Neural cell (in vitro differentiated cells): ENCODE results near the gene RPL13A. TPM values are rescaled to one million over a fixed set of nuclear protein-coding genes. Genes with fewer than 3 reads are reported as not detected.

Experiments used
- H2AFZ ChIP-seq: fragments of 200-600, 300-800 bp; sonication (generic), shearing (Covaris generic); 2 replicates; pipeline ENCODE4 v1.6.0; 2014; ENCODE audit warnings: low read depth, mild to moderate bottlenecking, antibody characterized with exemption, low read length, moderate library complexity
- H3F3A ChIP-seq: fragments of 200-600 bp; shearing (Covaris generic); 2 replicates; pipeline ENCODE4 v1.6.1; 2016; ENCODE audit warnings: mild to moderate bottlenecking, moderate library complexity, mixed read lengths, antibody characterized with exemption, low read length; ENCODE audit not compliant: insufficient read depth, poor library complexity, severe bottlenecking
- H3K27ac ChIP-seq: fragments of 200-600, 300-800 bp; sonication (generic), shearing (Covaris generic); 2 replicates; pipeline ENCODE4 v1.5.1; 2014; ENCODE audit warnings: mild to moderate bottlenecking, low read length, moderate library complexity
- H3K27me3 ChIP-seq: fragments of 300-800, 200-600 bp; sonication (generic), shearing (Covaris generic); 2 replicates; pipeline ENCODE4 v1.6.0; 2014; ENCODE audit warnings: mild to moderate bottlenecking, low read depth, low read length, moderate library complexity; ENCODE audit not compliant: insufficient read depth
- H3K36me3 ChIP-seq: fragments of 300-800, 200-600 bp; sonication (generic), shearing (Covaris generic); 2 replicates; pipeline ENCODE4 v1.5.1; 2014; ENCODE audit warnings: mild to moderate bottlenecking, antibody characterized with exemption, low read length, moderate library complexity; ENCODE audit not compliant: insufficient read depth
- H3K4me2 ChIP-seq: fragments of 300-800, 200-600 bp; sonication (generic), shearing (Covaris generic); 2 replicates; pipeline ENCODE4 v1.6.0; 2014; ENCODE audit warnings: mild to moderate bottlenecking, low read length
- H3K4me3 ChIP-seq: fragments of 300-800, 200-600 bp; sonication (generic), shearing (Covaris generic); 2 replicates; pipeline ENCODE4 v1.5.1; 2014; ENCODE audit warnings: mild to moderate bottlenecking, low read length, moderate library complexity
- H3K79me2 ChIP-seq: fragments of 200-600 bp; shearing (Covaris generic); replicated peaks from 2 replicates; pipeline ENCODE4 v1.6.0; 2014; ENCODE audit warnings: mild to moderate bottlenecking, low read length, moderate library complexity; ENCODE audit not compliant: insufficient read depth
- H3K9ac ChIP-seq: fragments of 300-800, 200-600 bp; sonication (generic), shearing (Covaris generic); 2 replicates; pipeline ENCODE4 v1.6.1; 2016; ENCODE audit warnings: mild to moderate bottlenecking, low read length, mixed read lengths
- H3K9me2 ChIP-seq: fragments of 200-600 bp; shearing (Covaris generic); 2 replicates; pipeline ENCODE4 v1.6.1; 2016; ENCODE audit warnings: mild to moderate bottlenecking, low read length, mixed read lengths; ENCODE audit not compliant: insufficient read depth
- H3K9me3 ChIP-seq: fragments of 200-600, 300-800 bp; sonication (generic), shearing (Covaris generic); 2 replicates; pipeline ENCODE4 v1.6.1; 2016; ENCODE audit warnings: mild to moderate bottlenecking, mixed run types, low read length, moderate library complexity, mixed read lengths
- H4K20me1 ChIP-seq: fragments of 200-600 bp; shearing (Covaris generic); 2 replicates; pipeline ENCODE4 v1.6.1; 2016; ENCODE audit warnings: mild to moderate bottlenecking, mixed run types; ENCODE audit not compliant: insufficient read depth
- CTCF ChIP-seq: fragments of 450-650 bp; IDR thresholded peaks from 2 replicates; pipeline ENCODE4 v1.5.1; 2014; ENCODE audit warnings: antibody characterized with exemption, mild to moderate bottlenecking, moderate library complexity; ENCODE audit not compliant: poor library complexity, severe bottlenecking
- EP300 ChIP-seq: fragments of 450-650 bp; conservative IDR thresholded peaks from 2 replicates; pipeline ENCODE4 v1.6.1; 2014; ENCODE audit warnings: antibody characterized with exemption, mild to moderate bottlenecking, moderate library complexity; ENCODE audit not compliant: poor library complexity, severe bottlenecking
- EZH2 ChIP-seq: fragments of 200-600, 300-800 bp; shearing (Covaris generic), sonication (generic); IDR thresholded peaks from 2 replicates; pipeline ENCODE4 v1.6.1; 2014; ENCODE audit warnings: antibody characterized with exemption, low read length, borderline replicate concordance, mild to moderate bottlenecking; ENCODE audit not compliant: insufficient read depth, poor library complexity, severe bottlenecking
- MXI1 ChIP-seq: fragments of 450-650 bp; conservative IDR thresholded peaks from 2 replicates; pipeline ENCODE4 v1.6.1; 2014; ENCODE audit warnings: antibody characterized with exemption, mild to moderate bottlenecking; ENCODE audit not compliant: poor library complexity, severe bottlenecking
- POLR2AphosphoS5 ChIP-seq: IDR thresholded peaks from 2 replicates; pipeline ENCODE4 v1.6.1; 2012
- RAD21 ChIP-seq: fragments of 450-650 bp; conservative IDR thresholded peaks from 2 replicates; pipeline ENCODE4 v1.6.1; 2014; ENCODE audit warnings: antibody characterized with exemption, mild to moderate bottlenecking, moderate library complexity
- REST ChIP-seq: IDR thresholded peaks from 2 replicates; pipeline ENCODE4 v1.6.1; 2012; ENCODE audit warnings: borderline replicate concordance
- SMC3 ChIP-seq: fragments of 450-650 bp; conservative IDR thresholded peaks from 2 replicates; pipeline ENCODE4 v1.6.1; 2014; ENCODE audit warnings: antibody characterized with exemption, mild to moderate bottlenecking, moderate library complexity; ENCODE audit not compliant: poor library complexity
- TAF1 ChIP-seq: IDR thresholded peaks from 2 replicates; pipeline ENCODE4 v1.6.1; 2012; ENCODE audit warnings: low read depth
- polyA minus RNA-seq: library from RNA; depleted of rRNA, polyadenylated mRNA; stranded (reverse); fragments of >200 nt; gene quantifications from 2 replicates; pipeline ENCODE4 v1.2.3, GENCODE V29; 2014
- polyA plus RNA-seq: library from polyadenylated mRNA; depleted of rRNA; stranded (reverse); fragments of >200 nt; gene quantifications from 2 replicates; pipeline ENCODE4 v1.2.3, GENCODE V29; 2014

Gene RPL13A
- polyA plus RNA-seq: 2,313 and 2,518 TPM in 2 replicates
- polyA minus RNA-seq: 1,063 and 1,310 TPM in 2 replicates

GRCh38 chr19:49487277-49488045, at the start of gene RPL13A:
TSS of gene RPL13A (plus strand) at chr19:49487608. CDS start at chr19:49487630, 22 bp downstream.
- peak within 1 kb of the TSS; percentile 83 for H3K4me2 ChIP-seq
- no peaks in the 10 kb centered on the region for H3K27me3 ChIP-seq
- no peaks in the 10 kb centered on the region for H3K36me3 ChIP-seq
- H3K27ac ChIP-seq: peak within 1 kb of the TSS; percentile 95
- peak within 1 kb of the TSS; percentile 97 for H3K4me3 ChIP-seq
- peaks cover 11% of the 10 kb centered on the region for H4K20me1 ChIP-seq
- H3K9me2 ChIP-seq: no peaks in the 10 kb centered on the region
- H2AFZ ChIP-seq: peak within 1 kb of the TSS; percentile 46
- peaks cover 28% of the 10 kb centered on the region for H3K79me2 ChIP-seq
- H3K9ac ChIP-seq: peak within 1 kb of the TSS; percentile 99
- H3K9me3 ChIP-seq: no peaks in the 10 kb centered on the region
- TF ChIP-seq SMC3 (no peak), RAD21 (no peak), MXI1 (peak; percentile 85), REST (peak; percentile 98), CTCF (peak; percentile 51), POLR2AphosphoS5 (peak; percentile 100), TAF1 (peak; percentile 99), EZH2 (no peak), EP300 (peak; percentile 71)
- no peaks in the 10 kb centered on the region for H3F3A ChIP-seq

GRCh38 chr19:49438261-49438660, 49.1 kb upstream of the RPL13A start:
- no peak overlapping the region for H2AFZ ChIP-seq
- no peak overlapping the region for H3K4me3 ChIP-seq
- no peaks in the 10 kb centered on the region for H3F3A ChIP-seq
- no peaks in the 10 kb centered on the region for H3K36me3 ChIP-seq
- no peaks in the 10 kb centered on the region for H3K9me2 ChIP-seq
- no peak overlapping the region for H3K4me2 ChIP-seq
- H3K27ac ChIP-seq: no peak overlapping the region
- H3K9me3 ChIP-seq: no peaks in the 10 kb centered on the region
- no peak overlapping the region for H3K9ac ChIP-seq
- no peaks in the 10 kb centered on the region for H3K79me2 ChIP-seq
- no peak for TF ChIP-seq SMC3
- TF ChIP-seq CTCF: no peak
- no peak for TF ChIP-seq POLR2AphosphoS5
- no peak for TF ChIP-seq REST
- TF ChIP-seq EP300: no peak
- no peak for TF ChIP-seq RAD21
- TF ChIP-seq EZH2: no peak
- TF ChIP-seq MXI1: no peak
- no peak for TF ChIP-seq TAF1
- H4K20me1 ChIP-seq: no peaks in the 10 kb centered on the region
- H3K27me3 ChIP-seq: peaks cover 79% of the 10 kb centered on the region
